ENCODE measurements around the gene LRCH4. TPM values are rescaled to one million over a fixed set of nuclear protein-coding genes. Genes with fewer than 3 reads are reported as not detected.

LRCH4 gene
- total RNA-seq, 3 donors from 2014 or later (not counting 1 experiment from before 2014, with no cell fraction given), result 282 to 296 (median 289) TPM

- H3K27ac Mint-ChIP-seq, result peak overlapping the region; percentile 94 to 95
- H3K4me3 Mint-ChIP-seq, result peak overlapping the region; percentile 88
- H3K36me3 ChIP-seq (ENCODE audit: control insufficient read depth, insufficient read depth, low read length), result peaks cover 4% of the 10 kb centered on the region
- H3K4me1 Mint-ChIP-seq, result peaks cover 72 to 75% of the 10 kb centered on the region in 2 donors
- intact Hi-C loops (cut with micrococcal nuclease), result loop anchor here (5.0 kb wide), 2 partner anchors 40 to 70 kb away; partner anchors contain the start of genes FBXO24, LRCH4 and TSC22D4
- DNase-seq (no peak), ATAC-seq (no peak)
- no peaks in the 10 kb centered on the region for H3K9me3 Mint-ChIP-seq
- H3K36me3 Mint-ChIP-seq, result peaks cover under 1% of the 10 kb centered on the region
- H3K9me3 ChIP-seq (ENCODE audit: control insufficient read depth, insufficient read depth, low read length), result no peaks in the 10 kb centered on the region
- 64% methylated on average over 8 of the region's 9 CpGs for WGBS (ENCODE audit: insufficient coverage)
- H3K27me3 ChIP-seq (ENCODE audit: control insufficient read depth, insufficient read depth, low read length), result no peaks in the 10 kb centered on the region
- TF ChIP-seq CTCF (IDR thresholded peaks at IDR 0.05), result no peak
- H3K27me3 Mint-ChIP-seq (ENCODE audit: low read depth in 2 of 2), result no peaks in the 10 kb centered on the region
- H3K4me3 ChIP-seq (ENCODE audit: low read length), result peak overlapping the region; percentile 6
- H3K4me1 ChIP-seq (ENCODE audit: control insufficient read depth, insufficient read depth, low read length), result peaks cover 75% of the 10 kb centered on the region
- H3K27ac ChIP-seq (ENCODE audit: low read length), result peak overlapping the region; percentile 76
These were observed 38.8 kb downstream of the LRCH4 start for GRCh38 chr7:100546926-100547800.

GRCh38 chr7:100546129-100546925, 39.6 kb downstream of the LRCH4 start:
- no peaks in the 10 kb centered on the region for H3K9me3 ChIP-seq (ENCODE audit: control insufficient read depth, insufficient read depth, low read length)
- H3K27me3 ChIP-seq (ENCODE audit: control insufficient read depth, insufficient read depth, low read length), result no peaks in the 10 kb centered on the region
- peak overlapping the region; percentile 88 for H3K4me3 Mint-ChIP-seq
- peak overlapping the region; percentile 76 for H3K27ac ChIP-seq (ENCODE audit: low read length)
- H3K4me1 Mint-ChIP-seq, result peaks cover 79% of the 10 kb centered on the region in 2 donors
- H3K27ac Mint-ChIP-seq, result peak overlapping the region; percentile 94 to 95
- peak overlapping the region; percentile 6 for H3K4me3 ChIP-seq (ENCODE audit: low read length)
- peak; percentile 74 to 95 (median 86) for ATAC-seq
- 49% methylated on average over 10 of the region's 10 CpGs for WGBS (ENCODE audit: insufficient coverage)
- H3K36me3 ChIP-seq (ENCODE audit: control insufficient read depth, insufficient read depth, low read length), result peaks cover 4% of the 10 kb centered on the region
- no peaks in the 10 kb centered on the region for H3K27me3 Mint-ChIP-seq (ENCODE audit: low read depth in 2 of 2)
- H3K9me3 Mint-ChIP-seq, result no peaks in the 10 kb centered on the region
- TF ChIP-seq CTCF (IDR thresholded peaks at IDR 0.05), result no peak
- intact Hi-C loops (cut with micrococcal nuclease), result loop anchor here (5.0 kb wide), 2 partner anchors 41 to 69 kb away; partner anchors contain the start of genes FBXO24, LRCH4 and TSC22D4
- DNase-seq, result peak in 1 of 2 donors; percentile 76
- H3K4me1 ChIP-seq (ENCODE audit: control insufficient read depth, insufficient read depth, low read length), result peaks cover 81% of the 10 kb centered on the region
- H3K36me3 Mint-ChIP-seq, result no peaks in the 10 kb centered on the region

- H3K9me3 Mint-ChIP-seq, result no peaks in the 10 kb centered on the region
- Histone ChIP-seq H3K4me3 (ENCODE audit: low read length) (no peak overlapping the region), H3K9me3 (ENCODE audit: control insufficient read depth, insufficient read depth, low read length) (no peaks in the 10 kb centered on the region), H3K27ac (ENCODE audit: low read length) (peak overlapping the region; percentile 76), H3K4me1 (ENCODE audit: control insufficient read depth, insufficient read depth, low read length) (peaks cover 80% of the 10 kb centered on the region), H3K27me3 (ENCODE audit: control insufficient read depth, insufficient read depth, low read length) (no peaks in the 10 kb centered on the region), H3K36me3 (ENCODE audit: control insufficient read depth, insufficient read depth, low read length) (peaks cover 4% of the 10 kb centered on the region)
- peaks cover 80 to 85% of the 10 kb centered on the region in 2 donors for H3K4me1 Mint-ChIP-seq
- no peak for TF ChIP-seq CTCF (IDR thresholded peaks at IDR 0.05)
- H3K27me3 Mint-ChIP-seq (ENCODE audit: low read depth in 2 of 2), result no peaks in the 10 kb centered on the region
- intact Hi-C loops (cut with micrococcal nuclease), result loop anchor here (2.0 to 5.0 kb wide), 3 partner anchors 13 to 68 kb away; partner anchors contain the start of genes FBXO24, LRCH4 and TSC22D4
- peak; percentile 28 to 72 (median 55) for ATAC-seq
- H3K4me3 Mint-ChIP-seq, result peak overlapping the region; percentile 88
- peak overlapping the region; percentile 94 to 95 for H3K27ac Mint-ChIP-seq
- H3K36me3 Mint-ChIP-seq, result no peaks in the 10 kb centered on the region
- peak in 1 of 2 donors; percentile 59 for DNase-seq
- 24% methylated on average over 2 of the region's 3 CpGs for WGBS (ENCODE audit: insufficient coverage)
These were observed 40.4 kb downstream of the LRCH4 start for GRCh38 chr7:100545360-100546128.
